HFF-Myc (cell line): ENCODE measurements around the gene GGTA1.

Source experiments
- DNase-seq: peaks from one replicate; pipeline ENCODE4 v3.0.0-alpha.2; 2011; ENCODE audit warnings: low read depth; ENCODE audit errors: extremely low read depth
- H3K4me3 ChIP-seq: replicated peaks from 2 replicates; pipeline ENCODE4 v1.5.1; 2011; ENCODE audit warnings: low read depth, mild to moderate bottlenecking, control low read depth, low read length
- CTCF ChIP-seq: IDR thresholded peaks from 2 replicates; pipeline ENCODE4 v1.5.1; 2012; ENCODE audit warnings: mild to moderate bottlenecking, low read depth, low read length, control low read depth; ENCODE audit errors: missing control alignments

The GGTA1 gene

DNA sequence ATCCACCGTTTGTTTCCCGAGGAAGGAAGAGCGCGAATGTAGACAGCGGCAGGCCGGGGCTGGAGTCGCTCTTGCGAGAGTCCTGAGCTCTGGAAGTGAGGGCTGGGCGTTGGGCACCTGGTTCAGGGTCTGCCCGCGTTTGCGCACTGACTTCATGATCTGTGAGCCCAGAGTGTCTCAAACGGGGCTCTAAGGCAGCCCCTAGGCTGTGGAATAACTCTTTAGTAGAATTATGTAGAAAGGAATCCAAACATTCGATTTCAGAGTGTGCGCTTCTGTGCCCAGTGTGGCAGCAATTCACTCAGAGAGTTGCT, 478 bp upstream of the GGTA1 start:
- no peak for TF ChIP-seq CTCF
- peak overlapping the region; percentile 41 for H3K4me3 ChIP-seq

DNA sequence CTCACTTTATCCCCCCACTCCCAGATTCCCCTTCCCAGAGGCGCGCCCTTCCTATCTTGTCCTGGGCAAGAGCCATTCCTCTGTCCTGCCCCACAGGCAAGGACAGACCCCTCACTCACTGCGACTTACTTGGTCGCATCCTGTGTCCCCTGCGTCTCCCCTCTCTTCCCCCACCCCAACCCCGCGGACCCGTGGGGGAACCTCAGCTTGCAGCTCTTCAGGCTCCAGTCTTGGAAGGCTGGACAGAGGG, 542 bp downstream of the GGTA1 start:
- peak overlapping the region; percentile 41 for H3K4me3 ChIP-seq
- no peak for DNase-seq
- no peak for TF ChIP-seq CTCF

More for the DNA sequence above, 478 bp upstream of the GGTA1 start:
- DNase-seq = no peak

DNA sequence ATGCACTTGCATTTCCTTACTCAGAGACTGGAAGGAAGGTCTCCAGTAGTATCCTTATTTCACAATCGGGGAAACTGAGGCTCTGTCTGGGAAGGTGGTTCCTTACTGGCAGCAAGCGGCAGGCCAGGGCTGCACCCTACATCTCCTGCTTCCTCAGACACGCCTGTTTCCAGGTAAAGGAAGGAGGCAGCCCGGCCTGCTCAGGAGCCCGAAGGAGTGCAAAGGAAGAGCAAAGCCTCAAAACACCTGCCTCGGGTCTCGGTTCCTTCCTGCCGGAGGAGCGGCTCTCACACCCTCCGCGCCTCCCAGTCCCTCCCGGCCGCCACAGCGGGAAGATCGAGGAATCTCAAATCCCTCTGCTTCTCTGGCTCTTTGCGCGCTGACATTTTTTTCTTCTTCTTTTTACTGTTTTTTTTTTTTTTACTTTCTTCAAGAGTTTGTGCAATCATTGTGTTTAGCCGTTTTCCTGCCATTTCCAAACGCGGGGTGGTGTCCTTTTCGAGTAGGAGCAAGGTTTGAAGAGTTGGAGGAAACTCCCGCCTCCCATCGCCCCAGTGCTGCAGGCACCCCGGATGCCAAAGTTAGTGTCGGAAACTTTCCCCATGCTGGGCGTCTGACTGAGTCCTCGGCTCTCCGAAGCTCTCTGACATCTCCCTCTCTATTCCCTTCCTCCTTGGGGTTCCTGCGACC, 1.0 kb downstream of the GGTA1 start:
- H3K4me3 ChIP-seq = peak overlapping the region; percentile 41
- no peak for TF ChIP-seq CTCF
- DNase-seq = no peak

- H3K4me3 ChIP-seq = no peak overlapping the region
- peak; percentile 68 for DNase-seq
These were observed 1.5 kb downstream of the GGTA1 start for GRCh38 chr9:121498150-121498486.

DNA sequence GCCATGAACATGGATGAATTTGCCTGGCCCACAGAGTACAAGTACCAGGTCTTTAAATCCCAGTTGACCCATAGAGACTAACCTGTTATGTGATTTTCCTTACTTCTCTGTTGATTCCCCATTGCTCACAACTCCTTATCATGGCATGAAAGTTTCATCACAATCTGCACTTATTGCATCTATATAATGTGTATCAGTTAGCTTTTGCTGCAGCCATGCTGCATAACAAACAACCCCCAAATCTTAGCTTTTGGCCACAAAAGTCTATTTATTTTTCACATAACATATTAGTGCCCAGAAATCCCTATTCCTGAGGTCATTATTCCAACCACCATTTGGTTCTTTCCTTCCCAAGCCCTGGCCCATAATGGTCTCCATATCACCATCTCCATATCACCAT, 3.7 kb downstream of the GGTA1 start:
- no peak overlapping the region for H3K4me3 ChIP-seq
- TF ChIP-seq CTCF = no peak
- no peak for DNase-seq

More at GRCh38 chr9:121498150-121498486, 1.5 kb downstream of the GGTA1 start:
- peak; percentile 72 for TF ChIP-seq CTCF

DNA sequence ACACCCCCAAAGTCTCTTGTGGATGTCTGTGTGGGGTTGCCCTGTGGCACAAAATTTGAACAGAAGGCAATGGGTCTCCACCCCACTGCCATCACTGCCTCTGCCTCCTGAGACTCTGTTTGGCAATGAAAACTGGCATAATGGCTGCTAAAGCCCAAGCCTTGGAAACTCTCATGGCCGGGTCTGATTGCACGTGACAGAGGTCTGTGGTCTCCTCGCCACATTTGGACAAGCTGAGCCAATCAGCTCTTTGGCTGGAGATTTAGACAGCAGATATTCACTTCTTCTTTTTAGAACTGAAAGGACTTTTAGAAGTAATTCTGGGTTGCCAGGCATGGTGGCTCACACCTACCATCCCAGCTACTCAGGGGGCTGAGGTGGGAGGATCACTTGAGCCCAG, 5.5 kb downstream of the GGTA1 start:
- DNase-seq = no peak
- no peak overlapping the region for H3K4me3 ChIP-seq
- TF ChIP-seq CTCF = no peak

DNA sequence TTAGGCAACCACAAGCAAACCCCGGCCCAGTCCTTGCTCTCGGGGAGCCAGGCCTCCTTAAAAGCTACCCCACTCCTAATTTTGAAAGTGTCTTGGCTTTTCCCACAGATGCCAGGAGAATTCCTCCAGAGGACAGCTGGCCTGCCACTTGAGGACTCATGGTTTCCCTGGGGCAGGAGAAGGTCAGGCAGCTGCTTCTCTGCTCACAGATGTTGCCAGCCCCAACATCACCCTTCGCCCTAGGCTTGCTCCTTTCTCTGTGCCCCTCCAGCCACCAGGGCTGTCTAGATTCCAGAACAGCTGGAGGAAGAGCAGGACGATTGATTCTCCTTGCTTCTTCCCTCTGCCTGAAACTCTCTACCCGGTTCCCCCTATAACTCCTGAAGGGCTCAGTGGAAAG, 8.5 kb downstream of the GGTA1 start:
- DNase-seq = no peak
- no peak for TF ChIP-seq CTCF
- no peak overlapping the region for H3K4me3 ChIP-seq
